K562 (cell line): Measurements from ENCODE around the gene ATXN1. TPM values are rescaled to one million over a fixed set of nuclear protein-coding genes. Genes with fewer than 3 reads are reported as not detected.
"Not testable (repeated sequence)": the region's sequence is repeated elsewhere in the genome, so short reads cannot be mapped to it uniquely, and the experiment has no call there.

Source experiments
- ATAC-seq: fragments of 200-7000 bp; cut with Tn5 transposase; 3 replicates; pipeline ENCODE4 v1.9.1; 2020; ENCODE audit warnings: moderate library complexity
- BruUV-seq: library from RNA; stranded (reverse); fragments of 400-500 nt; replicated peaks from 2 replicates; lab custom pipeline; 2021; lab: Mats Ljungman, UMichigan
- CTCF ChIA-PET: fragments of 300-600 bp; formaldehyde crosslinking; extraction: SDS; loops from one replicate; lab custom pipeline; 2021; ENCODE audit warnings: low intra/inter-chr PET ratio; lab: Yijun Ruan, JAX
- POLR2A ChIA-PET: fragments of 300-600, 350-650 bp; sonication (Branson Sonifier 250); formaldehyde crosslinking; extraction: SDS; loops from one replicate; lab custom pipeline; 2021; ENCODE audit warnings: antibody characterized with exemption, inconsistent platforms; lab: Yijun Ruan, JAX
- DNase-seq, 4 experiments: peaks; one replicate each; pipeline versions ENCODE4 v3.0.0 to v3.0.0-alpha.2; 2011 to 2018; ENCODE audit warnings: low spot score in 3 of 4, mixed read lengths in 3 of 4; ENCODE audit errors: extremely low read depth in 1 of 4
- FAIRE-seq: peaks from 2 replicates; lab custom pipeline; 2011; peaks lifted over from hg19 to GRCh38; lab: Jason Lieb, UNC
- H2AFZ ChIP-seq: 2 replicates; pipeline ENCODE4 v1.6.0; 2011; ENCODE audit warnings: low read depth, low read length, control low read depth, inconsistent platforms
- H3K27ac ChIP-seq: fragments of 200-600 bp; 3 replicates; pipeline ENCODE4 v1.8.0; 2011; ENCODE audit warnings: low read depth, mild to moderate bottlenecking, control low read depth, inconsistent platforms, low read length, moderate library complexity, mixed read lengths; ENCODE audit errors: extremely low read depth
- H3K27me3 ChIP-seq, 2 experiments: fragments of 300-600 bp in 1 of 2; 2 replicates in 1 of 2; 3 replicates in 1 of 2; pipeline versions ENCODE4 v1.6.0 to v1.8.0; 2011; ENCODE audit warnings: inconsistent platforms in 2 of 2, low read length in 2 of 2, mild to moderate bottlenecking in 1 of 2, mixed read lengths in 1 of 2, moderate library complexity in 1 of 2; ENCODE audit not compliant: control insufficient read depth in 2 of 2, insufficient read depth in 2 of 2
- H3K36me3 ChIP-seq: fragments of 300-600 bp; 3 replicates; pipeline ENCODE4 v1.8.0; 2011; ENCODE audit warnings: mild to moderate bottlenecking, low read length, inconsistent platforms; ENCODE audit not compliant: control insufficient read depth, insufficient read depth
- H3K4me1 ChIP-seq, 2 experiments: fragments of 200-600 bp in 1 of 2; replicated peaks in 1 of 2; 2 replicates in 1 of 2; 3 replicates in 1 of 2; pipeline versions ENCODE4 v1.5.1 to v1.8.0; 2011; ENCODE audit warnings: inconsistent platforms in 2 of 2, low read length in 2 of 2, mild to moderate bottlenecking in 1 of 2, mixed read lengths in 1 of 2, moderate library complexity in 1 of 2; ENCODE audit not compliant: control insufficient read depth in 2 of 2, insufficient read depth in 2 of 2
- H3K4me2 ChIP-seq: 2 replicates; pipeline ENCODE4 v1.6.1; 2011; ENCODE audit warnings: low read length, control low read depth, inconsistent platforms, mixed read lengths; ENCODE audit not compliant: insufficient read depth
- H3K4me3 ChIP-seq: fragments of 200-600 bp; sonication (generic), shearing (Covaris generic); 2 replicates; pipeline ENCODE4 v1.5.1; 2016; ENCODE audit warnings: control low read depth, inconsistent platforms
- H3K79me2 ChIP-seq: fragments of 200-600 bp; 3 replicates; pipeline ENCODE4 v1.8.0; 2011; ENCODE audit warnings: low read length, inconsistent platforms; ENCODE audit not compliant: control insufficient read depth, insufficient read depth
- H3K9ac ChIP-seq, 2 experiments: 2 replicates each; pipeline versions ENCODE4 v1.6.0 to v1.6.1; 2011; ENCODE audit warnings: low read depth in 2 of 2, low read length in 2 of 2, control low read depth in 1 of 2, inconsistent platforms in 1 of 2, mild to moderate bottlenecking in 1 of 2, mixed read lengths in 1 of 2; ENCODE audit not compliant: insufficient read depth in 1 of 2
- H3K9me1 ChIP-seq: one replicate; pipeline ENCODE4 v1.6.0; 2011; ENCODE audit warnings: inconsistent platforms, mild to moderate bottlenecking, low read length, moderate library complexity; ENCODE audit not compliant: control insufficient read depth, insufficient read depth
- H3K9me3 ChIP-seq: replicated peaks from 2 replicates; pipeline ENCODE4 v1.5.1; 2011; ENCODE audit warnings: low read depth, low read length, inconsistent platforms; ENCODE audit not compliant: control insufficient read depth, insufficient read depth
- H4K20me1 ChIP-seq: replicated peaks from 2 replicates; pipeline ENCODE4 v1.6.1; 2011; ENCODE audit warnings: low read length, inconsistent platforms, mixed read lengths; ENCODE audit not compliant: control insufficient read depth, insufficient read depth
- TFE3 ChIP-seq: fragments of 450-650 bp; formaldehyde crosslinking; IDR thresholded peaks from 2 replicates; pipeline ENCODE4 v1.4.0; 2020; ENCODE audit warnings: mild to moderate bottlenecking, mixed read lengths
- WGBS: fragments of 100-300 bp; shearing (Covaris generic); methylation state at CpG from one replicate; pipeline ENCODE4 v1.1.6; 2016; ENCODE audit warnings: low coverage, mixed read lengths; ENCODE audit not compliant: insufficient coverage; ENCODE audit errors: missing lambda C conversion rate; 5-methylcytosine and 5-hydroxymethylcytosine counted together
- in situ Hi-C: fragments of 300-500 bp; cut with MboI; formaldehyde crosslinking; loops from 4 replicates; pipeline ENCODE4 v1.15.0; 2018; ENCODE audit warnings: inconsistent platforms, mixed read lengths
- intact Hi-C: fragments of 100-400 bp; cut with micrococcal nuclease; formaldehyde crosslinking; loops from 2 replicates; pipeline ENCODE4 v1.14.2; 2022
- polyA plus RNA-seq, 8 experiments: library from polyadenylated mRNA; depleted of rRNA in 4 of 8; stranded (reverse) in 5 of 8; unstranded in 3 of 8; fragments of >200 nt; fragmentation: Nextera tagmentation in 2 of 8; fragmentation: Illumina TruSeq in 1 of 8; extraction: Ambion mirVana in 2 of 8; extraction: Trizol in 1 of 8; gene quantifications; 2 replicates each; pipeline versions ENCODE4 v1.2.1 to v1.2.3, GENCODE V29; 2011 to 2014; ENCODE audit warnings: inconsistent platforms in 1 of 8, missing spikeins in 1 of 8
- total RNA-seq, 7 experiments: library from RNA; depleted of rRNA in 6 of 7; stranded (reverse); fragments of >200 nt in 6 of 7; fragmentation: Illumina TruSeq in 2 of 7; extraction: Trizol in 2 of 7; gene quantifications; 2 replicates each; pipeline versions ENCODE4 v1.2.1 to v1.2.3, GENCODE V29; 2011 to 2021; ENCODE audit warnings: low replicate concordance in 1 of 7

Gene ATXN1
- total and polyA plus RNA-seq, 9 of the 15 experiments (the other 6 are each of a cell fraction or from before 2014, with no cell fraction given) = under 0.01 to 1.2 (median 0.58) TPM

- no peak for TF ChIP-seq TFE3
Measured at GRCh38 chr6:16704401-16705045, 56.7 kb downstream of the ATXN1 start (continued).

- DNase-seq, H3K4me1 ChIP-seq, H3K9ac ChIP-seq, H2AFZ ChIP-seq, BruUV-seq, CTCF ChIA-PET, ATAC-seq, intact Hi-C loops, H3K79me2 ChIP-seq, FAIRE-seq, H3K4me2 ChIP-seq, H3K4me3 ChIP-seq, H4K20me1 ChIP-seq, POLR2A ChIA-PET, H3K9me3 ChIP-seq, H3K9me1 ChIP-seq, H3K36me3 ChIP-seq, in situ Hi-C loops, H3K27ac ChIP-seq: not testable (repeated sequence)
- WGBS = 0% methylated on average over 3 of the region's 6 CpGs
- H3K27me3 ChIP-seq = peaks cover 13 to 21% of the 10 kb centered on the region in 2 experiments; a peak in 3 of 5 replicates
Measured at GRCh38 chr6:16702627-16703378, 58.5 kb downstream of the ATXN1 start.
